ENCODE results near the gene CABLES2. TPM values are rescaled to one million over a fixed set of nuclear protein-coding genes. Genes with fewer than 3 reads are reported as not detected.

Gene CABLES2
- total and polyA plus RNA-seq, 4 experiments from 2014 or later, result 0.45 to 7.5 (median 3.8) TPM

DNA sequence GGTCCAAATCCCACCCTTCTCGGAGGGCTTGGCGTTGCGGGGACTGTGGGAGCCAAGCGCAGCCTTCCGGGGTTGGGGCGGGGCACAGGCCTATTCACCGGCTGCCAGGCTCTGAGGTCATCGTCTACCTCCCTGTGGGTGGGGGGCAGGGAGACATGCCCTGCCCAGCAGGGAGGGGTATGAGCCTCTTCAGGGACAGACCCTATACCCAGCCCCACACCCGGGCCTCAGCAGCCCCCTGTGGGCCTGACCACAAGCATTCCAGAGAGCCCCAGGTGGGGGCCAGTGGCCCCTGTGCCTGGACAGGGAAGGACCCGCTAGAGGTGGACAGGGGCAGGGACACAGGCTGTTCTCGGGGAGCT lies 51.6 kb downstream of the CABLES2 start:
- H3K36me3 Mint-ChIP-seq, result no peaks in the 10 kb centered on the region
- Histone ChIP-seq H3K36me3 (ENCODE audit: insufficient read depth, low read length) (no peaks in the 10 kb centered on the region), H3K4me1 (ENCODE audit: insufficient read depth, low read length) (no peaks in the 10 kb centered on the region), H3K27me3 (ENCODE audit: insufficient read depth, low read length) (no peaks in the 10 kb centered on the region), H3K9me3 (ENCODE audit: control insufficient read depth in 1 of 2, low read length in 2 of 2) (no peaks in the 10 kb centered on the region), H3K27ac (ENCODE audit: low read depth, low read length) (no peak overlapping the region), H3K4me3 (ENCODE audit: low read length in 2 of 2) (no peak overlapping the region)
- H3K4me3 Mint-ChIP-seq, result no peak overlapping the region
- intact Hi-C loops (cut with micrococcal nuclease), result no loop called here
- H3K9me3 Mint-ChIP-seq, result no peaks in the 10 kb centered on the region
- H3K4me1 Mint-ChIP-seq, result no peaks in the 10 kb centered on the region
- peaks cover 0 to 2% of the 10 kb centered on the region in 2 donors for H3K27me3 Mint-ChIP-seq
- CTCF ChIA-PET (ENCODE audit: partially characterized antibody), result no interaction called here
- peak in 1 of 5 donors; percentile 31 for DNase-seq
- POLR2A ChIA-PET (ENCODE audit: partially characterized antibody), result no interaction called here
- H3K27ac Mint-ChIP-seq, result no peak overlapping the region

DNA sequence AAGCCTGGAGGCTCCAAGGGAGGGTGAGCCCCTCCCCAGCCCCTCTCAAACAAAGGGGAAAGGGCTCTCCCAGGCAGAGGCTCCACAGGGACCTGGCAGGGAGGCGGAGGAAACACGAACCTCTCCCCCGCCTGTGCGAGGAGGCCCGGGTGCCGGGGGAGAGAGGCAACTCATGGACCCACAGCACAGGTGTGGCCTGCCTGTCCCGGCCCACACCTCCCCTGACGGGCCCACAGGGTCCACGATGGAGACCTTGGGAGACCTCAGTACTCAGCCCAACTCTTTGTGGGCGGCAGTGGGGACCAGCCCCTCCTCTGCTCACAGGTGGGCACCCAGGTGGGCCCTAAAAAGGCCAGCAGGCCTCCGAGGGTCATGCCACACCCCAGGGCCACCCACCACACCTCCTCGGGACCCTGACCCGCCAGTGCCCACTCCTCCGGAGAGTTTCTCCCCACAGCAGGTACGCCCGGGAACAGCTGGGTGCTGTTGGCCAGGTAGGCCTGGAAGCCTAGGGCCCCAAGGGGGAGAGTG lies 52.2 kb downstream of the CABLES2 start:
- ChIA-PET POLR2A (ENCODE audit: partially characterized antibody) (no interaction called here), CTCF (ENCODE audit: partially characterized antibody) (no interaction called here)
- intact Hi-C loops (cut with micrococcal nuclease), result no loop called here
- H3K9me3 Mint-ChIP-seq, result no peaks in the 10 kb centered on the region
- no peak overlapping the region for H3K27ac ChIP-seq (ENCODE audit: low read depth, low read length)
- no peaks in the 10 kb centered on the region for H3K36me3 ChIP-seq (ENCODE audit: insufficient read depth, low read length)
- H3K27ac Mint-ChIP-seq, result no peak overlapping the region
- H3K4me1 Mint-ChIP-seq, result no peaks in the 10 kb centered on the region
- no peaks in the 10 kb centered on the region for H3K9me3 ChIP-seq (ENCODE audit: control insufficient read depth in 1 of 2, low read length in 2 of 2)
- no peaks in the 10 kb centered on the region for H3K4me1 ChIP-seq (ENCODE audit: insufficient read depth, low read length)
- no peak overlapping the region for H3K4me3 Mint-ChIP-seq
- H3K36me3 Mint-ChIP-seq, result no peaks in the 10 kb centered on the region
- H3K4me3 ChIP-seq (ENCODE audit: low read length in 2 of 2), result no peak overlapping the region
- peaks cover 0 to 2% of the 10 kb centered on the region in 2 donors for H3K27me3 Mint-ChIP-seq
- no peaks in the 10 kb centered on the region for H3K27me3 ChIP-seq (ENCODE audit: insufficient read depth, low read length)
- DNase-seq, result peak in 1 of 5 donors; percentile 2

DNA sequence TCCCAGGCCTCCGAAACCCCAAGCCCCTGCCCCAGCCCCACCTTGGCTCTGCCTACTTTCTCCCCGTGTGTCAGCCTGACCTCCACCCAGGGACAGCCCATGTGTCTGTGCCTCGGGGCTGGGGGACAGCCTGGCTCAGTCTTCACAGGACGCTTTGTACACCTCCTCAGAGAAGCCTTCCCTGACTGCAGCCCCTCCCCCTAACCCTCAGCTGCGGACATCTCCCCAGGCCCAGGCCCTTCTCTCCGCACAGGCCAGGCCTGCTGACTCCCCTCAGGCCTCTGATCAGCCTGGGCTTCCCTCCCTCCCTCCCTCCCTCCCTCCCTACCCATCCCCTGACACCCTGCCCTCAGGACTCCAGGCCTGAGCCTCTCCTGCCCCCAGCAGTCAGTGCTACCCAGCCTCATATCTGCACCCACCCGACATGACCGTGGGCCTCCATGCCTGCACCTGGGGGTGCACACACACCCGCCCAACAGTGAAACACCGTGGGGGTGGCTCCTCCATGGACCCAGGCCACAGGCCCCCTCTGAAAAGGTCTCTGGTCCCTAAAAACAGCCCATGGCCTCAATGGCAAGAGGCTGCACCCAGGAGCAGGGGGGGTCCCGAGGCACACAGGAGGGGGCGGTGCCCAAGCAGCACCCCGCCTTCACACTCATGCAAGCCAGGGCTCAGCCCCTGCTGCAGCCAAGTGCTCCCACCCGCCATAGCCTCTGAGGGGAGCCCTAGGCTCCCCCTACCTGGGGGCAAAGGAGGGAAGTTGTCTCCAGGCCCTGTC lies 52.9 kb downstream of the CABLES2 start:
- POLR2A ChIA-PET (ENCODE audit: partially characterized antibody), result no interaction called here
- DNase-seq, result peak in 1 of 5 donors; percentile 25
- H3K27me3 Mint-ChIP-seq, result peaks cover 0 to 2% of the 10 kb centered on the region in 2 donors
- H3K36me3 Mint-ChIP-seq, result no peaks in the 10 kb centered on the region
- Histone ChIP-seq H3K27me3 (ENCODE audit: insufficient read depth, low read length) (no peaks in the 10 kb centered on the region), H3K36me3 (ENCODE audit: insufficient read depth, low read length) (no peaks in the 10 kb centered on the region), H3K9me3 (ENCODE audit: control insufficient read depth in 1 of 2, low read length in 2 of 2) (no peaks in the 10 kb centered on the region), H3K4me1 (ENCODE audit: insufficient read depth, low read length) (no peaks in the 10 kb centered on the region), H3K4me3 (ENCODE audit: low read length in 2 of 2) (no peak overlapping the region), H3K27ac (ENCODE audit: low read depth, low read length) (no peak overlapping the region)
- H3K4me3 Mint-ChIP-seq, result no peak overlapping the region
- H3K27ac Mint-ChIP-seq, result peak overlapping the region in 1 of 7 donors; percentile 68
- CTCF ChIA-PET (ENCODE audit: partially characterized antibody), result no interaction called here
- H3K9me3 Mint-ChIP-seq, result no peaks in the 10 kb centered on the region
- intact Hi-C loops (cut with micrococcal nuclease), result no loop called here
- peaks cover 0 to 2% (median under 1%) of the 10 kb centered on the region in 4 donors for H3K4me1 Mint-ChIP-seq

DNA sequence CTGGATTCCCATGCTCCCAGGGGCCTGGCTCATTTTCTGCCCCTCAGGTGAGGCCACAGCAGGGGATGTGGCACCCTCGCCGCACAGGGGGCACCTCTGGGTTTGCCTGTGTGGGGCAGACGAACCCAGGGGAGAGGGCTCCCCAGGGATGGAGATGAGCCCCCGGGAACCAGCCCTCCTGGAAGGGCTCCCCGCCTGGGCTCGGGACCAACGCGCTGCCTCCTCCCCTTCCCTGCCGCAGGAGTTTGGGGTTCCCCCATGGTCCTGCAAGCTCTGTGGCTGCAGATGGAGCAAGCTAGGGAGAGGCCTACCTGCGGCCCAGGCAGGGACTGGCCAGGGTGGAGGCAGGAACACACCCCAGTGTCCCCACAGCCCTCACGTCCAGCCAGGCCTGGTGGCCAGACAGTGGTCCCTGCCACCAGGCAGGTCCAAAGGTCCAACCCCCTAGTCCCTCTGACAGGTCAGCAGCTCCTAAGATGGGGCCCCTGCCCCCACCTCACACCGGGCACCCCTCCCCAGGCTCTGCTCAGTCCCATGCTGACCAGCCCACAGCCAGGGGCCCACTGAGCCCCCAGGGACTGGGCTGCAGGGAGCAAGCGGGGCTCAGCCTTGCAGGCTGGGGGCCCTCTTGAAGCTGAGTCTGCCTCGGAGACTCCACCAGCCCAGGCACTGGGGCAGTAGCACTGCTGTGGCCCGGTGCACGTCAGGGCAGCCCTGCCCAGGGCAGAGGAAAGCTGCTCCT lies 53.6 kb downstream of the CABLES2 start:
- no peaks in the 10 kb centered on the region for H3K36me3 ChIP-seq (ENCODE audit: insufficient read depth, low read length)
- DNase-seq, result peak in 1 of 5 donors; percentile 27
- no peak overlapping the region for H3K4me3 ChIP-seq (ENCODE audit: low read length in 2 of 2)
- no peak overlapping the region for H3K27ac ChIP-seq (ENCODE audit: low read depth, low read length)
- peaks cover 0 to 3% (median under 1%) of the 10 kb centered on the region in 4 donors for H3K4me1 Mint-ChIP-seq
- no peaks in the 10 kb centered on the region for H3K36me3 Mint-ChIP-seq
- H3K9me3 ChIP-seq (ENCODE audit: control insufficient read depth in 1 of 2, low read length in 2 of 2), result no peaks in the 10 kb centered on the region
- peaks cover 0 to 6% (median 3%) of the 10 kb centered on the region in 8 donors for H3K9me3 Mint-ChIP-seq
- no peaks in the 10 kb centered on the region for H3K27me3 Mint-ChIP-seq
- no peaks in the 10 kb centered on the region for H3K27me3 ChIP-seq (ENCODE audit: insufficient read depth, low read length)
- H3K4me1 ChIP-seq (ENCODE audit: insufficient read depth, low read length), result no peaks in the 10 kb centered on the region
- ChIA-PET POLR2A (ENCODE audit: partially characterized antibody) (no interaction called here), CTCF (ENCODE audit: partially characterized antibody) (no interaction called here)
- intact Hi-C loops (cut with micrococcal nuclease), result no loop called here
- H3K27ac Mint-ChIP-seq, result no peak overlapping the region
- H3K4me3 Mint-ChIP-seq, result no peak overlapping the region

DNA sequence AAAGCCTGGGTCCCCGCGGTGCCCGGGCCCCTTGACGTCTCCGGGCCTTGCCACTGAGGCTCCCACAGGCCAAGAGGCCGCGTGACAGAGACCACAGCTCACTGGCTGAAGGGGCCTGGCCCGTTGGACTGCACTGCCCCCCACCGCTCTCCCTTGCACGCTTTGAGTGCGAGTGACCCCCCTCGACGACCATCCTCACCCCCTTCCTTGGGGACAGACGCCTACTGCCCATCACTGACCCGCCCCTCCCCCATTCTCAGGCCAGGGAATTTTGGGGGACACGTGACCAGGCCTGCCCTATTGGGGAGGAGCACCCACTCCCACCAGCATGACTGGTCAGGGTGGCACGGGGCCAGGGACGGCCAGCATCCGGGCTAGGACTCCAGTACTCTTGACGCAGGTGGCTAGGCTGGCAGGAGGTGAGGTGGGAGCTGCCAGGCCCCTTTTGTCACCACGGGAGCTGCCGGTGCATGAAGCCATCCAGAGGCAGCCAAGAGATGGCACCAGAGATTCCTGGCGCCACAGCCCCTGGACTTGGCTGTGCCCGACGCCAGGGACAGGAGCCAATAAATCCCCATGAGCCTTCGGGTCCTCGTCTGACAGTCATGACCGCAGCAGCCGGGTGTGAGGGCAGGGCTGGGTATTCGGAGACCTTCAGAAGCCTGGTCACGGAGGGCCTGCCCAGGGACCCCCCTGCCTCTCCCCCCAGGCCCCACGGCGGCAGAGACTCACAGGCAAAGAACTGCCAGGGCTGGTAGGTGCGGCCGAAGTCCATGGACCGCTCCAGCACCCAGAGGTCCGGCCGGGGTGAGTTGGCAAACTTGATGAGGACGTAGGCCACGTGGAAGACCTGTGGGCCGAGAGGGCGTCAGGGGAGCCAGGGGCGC lies 54.4 kb downstream of the CABLES2 start:
- peak in 1 of 5 donors; percentile 16 for DNase-seq
- Histone ChIP-seq H3K36me3 (ENCODE audit: insufficient read depth, low read length) (no peaks in the 10 kb centered on the region), H3K4me1 (ENCODE audit: insufficient read depth, low read length) (no peaks in the 10 kb centered on the region), H3K4me3 (ENCODE audit: low read length in 2 of 2) (no peak overlapping the region), H3K27me3 (ENCODE audit: insufficient read depth, low read length) (no peaks in the 10 kb centered on the region), H3K9me3 (ENCODE audit: control insufficient read depth in 1 of 2, low read length in 2 of 2) (no peaks in the 10 kb centered on the region), H3K27ac (ENCODE audit: low read depth, low read length) (no peak overlapping the region)
- Mint-ChIP-seq H3K27ac (no peak overlapping the region), H3K36me3 (no peaks in the 10 kb centered on the region), H3K27me3 (no peaks in the 10 kb centered on the region), H3K9me3 (peaks cover 0 to 10% (median 6%) of the 10 kb centered on the region in 8 donors), H3K4me3 (no peak overlapping the region), H3K4me1 (peaks cover 0 to 3% (median under 1%) of the 10 kb centered on the region in 4 donors)
- ChIA-PET POLR2A (ENCODE audit: partially characterized antibody) (no interaction called here), CTCF (ENCODE audit: partially characterized antibody) (no interaction called here)
- intact Hi-C loops (cut with micrococcal nuclease), result no loop called here

DNA sequence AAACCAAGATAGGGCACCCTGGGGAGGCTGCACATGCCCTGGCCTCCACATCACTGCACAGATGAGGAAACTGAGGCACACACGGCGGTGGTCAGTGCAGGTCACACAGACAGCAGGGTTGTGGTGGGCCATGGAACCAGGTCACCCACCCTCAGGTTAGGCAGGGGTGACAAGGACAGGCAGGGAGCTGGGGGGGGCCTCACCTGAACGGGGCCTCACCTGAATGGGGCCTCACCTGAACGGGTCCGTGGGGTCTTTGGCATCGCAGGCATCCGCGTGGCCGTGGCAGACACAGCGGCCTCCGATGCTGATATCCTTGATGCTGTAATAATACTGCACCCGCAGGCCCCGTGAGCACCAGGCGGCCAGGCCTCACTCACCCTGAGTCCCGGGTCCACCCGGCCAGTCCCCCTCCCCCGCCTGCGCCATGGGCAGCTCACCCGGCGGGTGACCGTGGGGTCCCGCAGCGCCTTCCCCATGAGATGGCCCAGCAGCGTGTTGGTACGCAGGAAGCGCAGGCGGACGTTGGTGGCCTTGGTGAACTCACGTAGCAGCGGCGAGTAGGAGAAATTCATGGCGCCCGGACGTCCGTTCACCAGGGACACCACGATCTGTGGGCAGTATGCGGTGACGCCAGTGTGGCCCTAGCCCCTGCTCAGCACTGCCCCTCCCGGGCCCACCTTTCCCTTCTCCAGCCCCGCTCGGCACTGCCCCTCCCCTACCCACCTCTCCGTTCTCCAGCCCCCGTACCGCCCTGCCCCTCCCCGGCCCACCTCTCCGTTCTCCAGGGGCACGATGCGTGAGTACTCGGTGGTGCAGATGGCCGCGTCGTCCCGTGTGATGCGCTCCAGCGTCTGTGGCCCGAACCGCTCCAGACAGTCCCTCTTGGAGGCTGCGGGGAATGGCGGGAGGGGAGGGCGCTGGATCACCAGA lies 55.4 kb downstream of the CABLES2 start:
- Mint-ChIP-seq H3K27ac (no peak overlapping the region), H3K4me1 (peaks cover 0 to 3% (median under 1%) of the 10 kb centered on the region in 4 donors), H3K27me3 (no peaks in the 10 kb centered on the region), H3K9me3 (peaks cover 0 to 10% (median 6%) of the 10 kb centered on the region in 8 donors), H3K4me3 (no peak overlapping the region), H3K36me3 (no peaks in the 10 kb centered on the region)
- no peaks in the 10 kb centered on the region for H3K4me1 ChIP-seq (ENCODE audit: insufficient read depth, low read length)
- no peaks in the 10 kb centered on the region for H3K9me3 ChIP-seq (ENCODE audit: control insufficient read depth in 1 of 2, low read length in 2 of 2)
- H3K36me3 ChIP-seq (ENCODE audit: insufficient read depth, low read length), result no peaks in the 10 kb centered on the region
- no peak overlapping the region for H3K27ac ChIP-seq (ENCODE audit: low read depth, low read length)
- peak in 1 of 5 donors; percentile 30 for DNase-seq
- H3K4me3 ChIP-seq (ENCODE audit: low read length in 2 of 2), result no peak overlapping the region
- CTCF ChIA-PET (ENCODE audit: partially characterized antibody), result no interaction called here
- POLR2A ChIA-PET (ENCODE audit: partially characterized antibody), result no interaction called here
- H3K27me3 ChIP-seq (ENCODE audit: insufficient read depth, low read length), result no peaks in the 10 kb centered on the region
- intact Hi-C loops (cut with micrococcal nuclease), result no loop called here

Data from CD4-positive, alpha-beta memory T cell (primary cell).